H1 (cell line): ENCODE measurements around the gene ARNT2.

Experiments used
- ASH2L ChIP-seq: fragments of 200-600, 300-600 bp; sonication (generic); IDR thresholded peaks from one replicate; pipeline ENCODE4 v1.7.1; 2017; ENCODE audit warnings: low read length
- EGR1 ChIP-seq: IDR thresholded peaks from 2 replicates; pipeline ENCODE4 v1.6.1; 2011; ENCODE audit warnings: low read depth, low read length, borderline replicate concordance
- GABPA ChIP-seq: IDR thresholded peaks from 2 replicates; pipeline ENCODE4 v1.6.1; 2011; ENCODE audit warnings: mild to moderate bottlenecking, low read length, moderate library complexity, borderline replicate concordance; ENCODE audit not compliant: insufficient read depth
- GTF2F1 ChIP-seq: IDR thresholded peaks from 2 replicates; pipeline ENCODE4 v1.6.1; 2012; ENCODE audit warnings: low read depth, low read length, improper control_type of control experiment, borderline replicate concordance
- HDAC2 ChIP-seq, 2 experiments: fragments of 300-600 bp in 1 of 2; sonication (generic) in 1 of 2; IDR thresholded peaks; 2 replicates each; pipeline ENCODE4 v1.6.1; 2011 to 2012; ENCODE audit warnings: low read depth in 2 of 2, low read length in 2 of 2, mild to moderate bottlenecking in 2 of 2, moderate library complexity in 2 of 2, borderline replicate concordance in 1 of 2, inconsistent platforms in 1 of 2
- HDAC6 ChIP-seq: IDR thresholded peaks from one replicate; pipeline ENCODE4 v1.7.1; 2012; ENCODE audit warnings: low read depth, mild to moderate bottlenecking, inconsistent platforms, low read length, moderate library complexity
- NRF1 ChIP-seq: IDR thresholded peaks from 2 replicates; pipeline ENCODE4 v1.6.1; 2011; ENCODE audit warnings: mild to moderate bottlenecking, low read depth, low read length, improper control_type of control experiment
- POLR2AphosphoS5 ChIP-seq: IDR thresholded peaks from 2 replicates; pipeline ENCODE4 v1.6.1; 2011; ENCODE audit warnings: low read depth, low read length
- POU5F1 ChIP-seq: IDR thresholded peaks from 2 replicates; pipeline ENCODE4 v1.6.1; 2011; ENCODE audit warnings: low read depth, mild to moderate bottlenecking, low read length, moderate library complexity
- SP2 ChIP-seq: IDR thresholded peaks from 2 replicates; pipeline ENCODE4 v1.6.1; 2012; ENCODE audit warnings: mild to moderate bottlenecking, low read length, inconsistent platforms
- TF ChIP-seq, protein P1 (sequence below), 3 experiments: IDR thresholded peaks; 1 replicate in 2 of 3; 2 replicates in 1 of 3; pipeline versions ENCODE4 v1.5.1 to v1.6.1; 2011; ENCODE audit warnings: low read length in 3 of 3, mild to moderate bottlenecking in 3 of 3, inconsistent platforms in 2 of 3, low read depth in 1 of 3, moderate library complexity in 1 of 3; ENCODE audit not compliant: insufficient read depth in 1 of 3; ENCODE audit errors: control extremely low read depth in 1 of 3
- TF ChIP-seq, protein P2 (sequence below): IDR thresholded peaks from 2 replicates; pipeline ENCODE4 v1.6.1; 2012; ENCODE audit warnings: inconsistent platforms

DNA sequence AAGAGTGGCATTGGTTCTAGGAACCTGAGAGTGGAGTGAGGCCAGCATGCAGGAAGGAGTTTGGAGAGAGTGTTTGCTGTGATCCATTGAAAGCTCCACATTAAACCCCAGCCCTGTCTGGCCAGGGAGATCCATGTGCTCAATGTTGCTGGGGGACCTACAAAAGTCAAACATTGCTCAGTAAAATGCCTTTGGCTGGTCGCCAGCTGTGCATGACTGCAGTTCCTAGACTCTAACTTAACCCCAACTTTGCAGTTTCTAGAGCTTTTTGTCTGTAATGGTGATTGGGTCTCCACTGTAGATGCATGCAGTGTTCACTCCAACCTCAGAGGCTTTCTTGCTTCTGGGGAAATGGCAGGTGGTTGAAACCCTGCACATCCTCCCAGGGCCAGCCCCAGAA is 191.2 kb downstream of the ARNT2 start:
- TF ChIP-seq NRF1 (no peak), ASH2L (no peak), HDAC2 (IDR thresholded peaks at IDR 0.05; ENCODE audit: borderline replicate concordance in 1 of 2, low read depth in 2 of 2, low read length in 2 of 2) (no peak), POU5F1 (no peak), GTF2F1 (no peak), EGR1 (no peak), HDAC6 (no peak), GABPA (no peak), POLR2AphosphoS5 (no peak), SP2 (no peak)
- TF ChIP-seq, protein P1, sequence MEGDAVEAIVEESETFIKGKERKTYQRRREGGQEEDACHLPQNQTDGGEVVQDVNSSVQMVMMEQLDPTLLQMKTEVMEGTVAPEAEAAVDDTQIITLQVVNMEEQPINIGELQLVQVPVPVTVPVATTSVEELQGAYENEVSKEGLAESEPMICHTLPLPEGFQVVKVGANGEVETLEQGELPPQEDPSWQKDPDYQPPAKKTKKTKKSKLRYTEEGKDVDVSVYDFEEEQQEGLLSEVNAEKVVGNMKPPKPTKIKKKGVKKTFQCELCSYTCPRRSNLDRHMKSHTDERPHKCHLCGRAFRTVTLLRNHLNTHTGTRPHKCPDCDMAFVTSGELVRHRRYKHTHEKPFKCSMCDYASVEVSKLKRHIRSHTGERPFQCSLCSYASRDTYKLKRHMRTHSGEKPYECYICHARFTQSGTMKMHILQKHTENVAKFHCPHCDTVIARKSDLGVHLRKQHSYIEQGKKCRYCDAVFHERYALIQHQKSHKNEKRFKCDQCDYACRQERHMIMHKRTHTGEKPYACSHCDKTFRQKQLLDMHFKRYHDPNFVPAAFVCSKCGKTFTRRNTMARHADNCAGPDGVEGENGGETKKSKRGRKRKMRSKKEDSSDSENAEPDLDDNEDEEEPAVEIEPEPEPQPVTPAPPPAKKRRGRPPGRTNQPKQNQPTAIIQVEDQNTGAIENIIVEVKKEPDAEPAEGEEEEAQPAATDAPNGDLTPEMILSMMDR (IDR thresholded peaks at IDR 0.05; ENCODE audit: control extremely low read depth in 1 of 3, insufficient read depth in 1 of 3, low read depth in 1 of 3, low read length in 3 of 3), result no peak
- TF ChIP-seq, protein P2, sequence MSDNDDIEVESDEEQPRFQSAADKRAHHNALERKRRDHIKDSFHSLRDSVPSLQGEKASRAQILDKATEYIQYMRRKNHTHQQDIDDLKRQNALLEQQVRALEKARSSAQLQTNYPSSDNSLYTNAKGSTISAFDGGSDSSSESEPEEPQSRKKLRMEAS, result no peak
